ENCODE data around the gene IQCM. TPM values are rescaled to one million over a fixed set of nuclear protein-coding genes. Genes with fewer than 3 reads are reported as not detected.

Gene IQCM
- total and polyA plus RNA-seq, 2 donors (not counting 3 experiments of a cell fraction or from before 2014, with no cell fraction given) = not detected

GRCh38 chr4:149322203-149322602 is 493.4 kb downstream of the IQCM start:
- no peak overlapping the region for H3K4me2 ChIP-seq (ENCODE audit: insufficient read depth, low read length)
- intact Hi-C loops (cut with micrococcal nuclease) = no loop called here
- no peaks in the 10 kb centered on the region for H3K4me1 ChIP-seq (ENCODE audit: control insufficient read depth, extremely low read depth, insufficient read depth, low read length)
- BruUV-seq (replicated peaks) = no TSS peak
- DNase-seq (ENCODE audit: low read depth, low spot score) (no peak), FAIRE-seq (no peak)
- CTCF ChIA-PET = no interaction called here
- no peaks in the 10 kb centered on the region for H3K27me3 ChIP-seq (ENCODE audit: control insufficient read depth in 2 of 2, insufficient read depth in 2 of 2, low read length in 2 of 2)
- no peaks in the 10 kb centered on the region for H3K9me1 ChIP-seq (replicated peaks; ENCODE audit: control insufficient read depth, extremely low read depth, insufficient read depth, low read length)
- H2AFZ ChIP-seq (ENCODE audit: low read depth, low read length) = no peak overlapping the region
- H3K79me2 ChIP-seq (ENCODE audit: control insufficient read depth, insufficient read depth, low read length) = no peaks in the 10 kb centered on the region
- no peak overlapping the region for H3K4me3 ChIP-seq (replicated peaks in 1 of 3; ENCODE audit: insufficient read depth in 1 of 3, low read depth in 1 of 3, low read length in 3 of 3)
- H3K36me3 ChIP-seq (ENCODE audit: control insufficient read depth in 2 of 2, extremely low read depth in 1 of 2, insufficient read depth in 2 of 2, low read length in 2 of 2) = no peaks in the 10 kb centered on the region
- no peak overlapping the region for H3K27ac ChIP-seq (ENCODE audit: insufficient read depth, low read depth, low read length)
- no peak for TF ChIP-seq POLR2AphosphoS5 (IDR thresholded peaks at IDR 0.05; ENCODE audit: insufficient read depth, low read depth, low read length)
- TF ChIP-seq CTCF (IDR thresholded peaks at IDR 0.05; ENCODE audit: extremely low read depth in 1 of 2, insufficient read depth in 1 of 2, low read depth in 1 of 2, low read length in 2 of 2) = no peak
- TF ChIP-seq FOS (IDR thresholded peaks at IDR 0.05; ENCODE audit: borderline replicate concordance, insufficient read depth, low read length) = no peak
- no peak for TF ChIP-seq GATA2 (IDR thresholded peaks at IDR 0.05; ENCODE audit: insufficient read depth, insufficient read length, low read depth, low read length)
- TF ChIP-seq JUN (IDR thresholded peaks at IDR 0.05; ENCODE audit: borderline replicate concordance, insufficient read depth, insufficient read length, low read depth) = no peak
- TF ChIP-seq EZH2 (IDR thresholded peaks at IDR 0.05; ENCODE audit: borderline replicate concordance, low read depth, low read length, severe bottlenecking) = no peak
- no peak for TF ChIP-seq POLR2A (IDR thresholded peaks at IDR 0.05; ENCODE audit: low read depth, low read length)
- TF ChIP-seq MAX (IDR thresholded peaks at IDR 0.05; ENCODE audit: insufficient read depth, insufficient read length) = no peak
- no peak for TF ChIP-seq MYC (IDR thresholded peaks at IDR 0.05; ENCODE audit: low read depth, low read length)
- no peaks in the 10 kb centered on the region for H4K20me1 ChIP-seq (replicated peaks; ENCODE audit: control insufficient read depth, extremely low read depth, insufficient read depth, low read length)
- no peaks in the 10 kb centered on the region for H3K9me3 ChIP-seq (replicated peaks; ENCODE audit: control insufficient read depth, insufficient read depth, low read length)
- dilution Hi-C loops (cut with MboI; ENCODE audit: extremely low pct_ligation_motif_present, low sequenced_read_pairs) = no loop called here
- no peak overlapping the region for H3K9ac ChIP-seq (replicated peaks; ENCODE audit: extremely low read depth, insufficient read depth, low read length)
- POLR2A ChIA-PET = no interaction called here
